ENCODE results near the gene XAGE3. TPM values are rescaled to one million over a fixed set of nuclear protein-coding genes. Genes with fewer than 3 reads are reported as not detected.
"Not testable (repeated sequence)": the region's sequence is repeated elsewhere in the genome, so short reads cannot be mapped to it uniquely, and the experiment has no call there.

XAGE3 gene
- total RNA-seq, 1 experiment from 2014 or later, result 3.9 TPM

GRCh38 chrX:52875436-52875835 lies 7.6 kb upstream of the XAGE3 start:
- H3K36me3 ChIP-seq (ENCODE audit: control insufficient read depth, insufficient read depth, low read length); CTCF ChIA-PET; intact Hi-C loops (cut with micrococcal nuclease; ENCODE audit: unreplicated experiment); POLR2A ChIA-PET; H3K36me3 Mint-ChIP-seq (ENCODE audit: insufficient read depth, unreplicated experiment); BruUV-seq (replicated peaks); H3K9me3 Mint-ChIP-seq (ENCODE audit: unreplicated experiment); H3K27me3 ChIP-seq (replicated peaks; ENCODE audit: control insufficient read depth, insufficient read depth, low read length); H3K4me3 ChIP-seq (ENCODE audit: low read depth, low read length); H3K4me1 Mint-ChIP-seq (ENCODE audit: low read depth, unreplicated experiment); H3K4me1 ChIP-seq; H3K27me3 Mint-ChIP-seq (ENCODE audit: insufficient read depth, unreplicated experiment); H3K9me3 ChIP-seq; H3K4me3 Mint-ChIP-seq (ENCODE audit: unreplicated experiment): not testable (repeated sequence)
- DNase-seq, result peak in 1 of 2 experiments; percentile 39
- H3K27ac Mint-ChIP-seq (ENCODE audit: unreplicated experiment), result peak overlapping the region; percentile 79

- H3K4me3 ChIP-seq (ENCODE audit: low read depth, low read length), result no peak overlapping the region
- no peaks in the 10 kb centered on the region for H3K9me3 ChIP-seq
- no peak overlapping the region for H3K4me3 Mint-ChIP-seq (ENCODE audit: unreplicated experiment)
- H3K27me3 Mint-ChIP-seq (ENCODE audit: insufficient read depth, unreplicated experiment), result no peaks in the 10 kb centered on the region
- no peaks in the 10 kb centered on the region for H3K9me3 Mint-ChIP-seq (ENCODE audit: unreplicated experiment)
- H3K4me1 ChIP-seq, result peaks cover 4% of the 10 kb centered on the region; the same call in 1 of the 2 replicates
- no peak overlapping the region for H3K27ac Mint-ChIP-seq (ENCODE audit: unreplicated experiment)
- intact Hi-C loops (cut with micrococcal nuclease; ENCODE audit: unreplicated experiment), result no loop called here
- CTCF ChIA-PET, result no interaction called here
- no peaks in the 10 kb centered on the region for H3K27me3 ChIP-seq (replicated peaks; ENCODE audit: control insufficient read depth, insufficient read depth, low read length)
- DNase-seq, result no peak
- no peaks in the 10 kb centered on the region for H3K36me3 Mint-ChIP-seq (ENCODE audit: insufficient read depth, unreplicated experiment)
- H3K4me1 Mint-ChIP-seq (ENCODE audit: low read depth, unreplicated experiment), result no peaks in the 10 kb centered on the region
- POLR2A ChIA-PET, result no interaction called here
- BruUV-seq (replicated peaks), result no TSS peak
- TF ChIP-seq, protein P1, sequence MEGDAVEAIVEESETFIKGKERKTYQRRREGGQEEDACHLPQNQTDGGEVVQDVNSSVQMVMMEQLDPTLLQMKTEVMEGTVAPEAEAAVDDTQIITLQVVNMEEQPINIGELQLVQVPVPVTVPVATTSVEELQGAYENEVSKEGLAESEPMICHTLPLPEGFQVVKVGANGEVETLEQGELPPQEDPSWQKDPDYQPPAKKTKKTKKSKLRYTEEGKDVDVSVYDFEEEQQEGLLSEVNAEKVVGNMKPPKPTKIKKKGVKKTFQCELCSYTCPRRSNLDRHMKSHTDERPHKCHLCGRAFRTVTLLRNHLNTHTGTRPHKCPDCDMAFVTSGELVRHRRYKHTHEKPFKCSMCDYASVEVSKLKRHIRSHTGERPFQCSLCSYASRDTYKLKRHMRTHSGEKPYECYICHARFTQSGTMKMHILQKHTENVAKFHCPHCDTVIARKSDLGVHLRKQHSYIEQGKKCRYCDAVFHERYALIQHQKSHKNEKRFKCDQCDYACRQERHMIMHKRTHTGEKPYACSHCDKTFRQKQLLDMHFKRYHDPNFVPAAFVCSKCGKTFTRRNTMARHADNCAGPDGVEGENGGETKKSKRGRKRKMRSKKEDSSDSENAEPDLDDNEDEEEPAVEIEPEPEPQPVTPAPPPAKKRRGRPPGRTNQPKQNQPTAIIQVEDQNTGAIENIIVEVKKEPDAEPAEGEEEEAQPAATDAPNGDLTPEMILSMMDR (IDR thresholded peaks at IDR 0.05; ENCODE audit: insufficient read depth in 1 of 2, low read depth in 1 of 2, low read length in 1 of 2, severe bottlenecking in 1 of 2, unreplicated experiment in 1 of 2), result no peak
- no peaks in the 10 kb centered on the region for H3K36me3 ChIP-seq (ENCODE audit: control insufficient read depth, insufficient read depth, low read length)
Observed at GRCh38 chrX:52874661-52875060, 6.8 kb upstream of the XAGE3 start.

- H3K9me3 ChIP-seq; DNase-seq; H3K36me3 ChIP-seq (ENCODE audit: control insufficient read depth, insufficient read depth, low read length); CTCF ChIA-PET; H3K4me1 Mint-ChIP-seq (ENCODE audit: low read depth, unreplicated experiment); H3K4me3 Mint-ChIP-seq (ENCODE audit: unreplicated experiment); H3K27me3 Mint-ChIP-seq (ENCODE audit: insufficient read depth, unreplicated experiment); H3K27ac Mint-ChIP-seq (ENCODE audit: unreplicated experiment); H3K9me3 Mint-ChIP-seq (ENCODE audit: unreplicated experiment); H3K4me1 ChIP-seq; H3K4me3 ChIP-seq (ENCODE audit: low read depth, low read length); BruUV-seq (replicated peaks); POLR2A ChIA-PET; H3K27me3 ChIP-seq (replicated peaks; ENCODE audit: control insufficient read depth, insufficient read depth, low read length); H3K36me3 Mint-ChIP-seq (ENCODE audit: insufficient read depth, unreplicated experiment); intact Hi-C loops (cut with micrococcal nuclease; ENCODE audit: unreplicated experiment): not testable (repeated sequence)
Observed at GRCh38 chrX:52873825-52874224, 5.9 kb upstream of the XAGE3 start.

- no peaks in the 10 kb centered on the region for H3K9me3 Mint-ChIP-seq (ENCODE audit: unreplicated experiment)
- H3K4me3 Mint-ChIP-seq (ENCODE audit: unreplicated experiment), result no peak overlapping the region
- ChIA-PET POLR2A (no interaction called here), CTCF (no interaction called here)
- DNase-seq, result no peak
- no TSS peak for BruUV-seq (replicated peaks)
- TF ChIP-seq, protein P1 (IDR thresholded peaks at IDR 0.05; ENCODE audit: insufficient read depth in 1 of 2, low read depth in 1 of 2, low read length in 1 of 2, severe bottlenecking in 1 of 2, unreplicated experiment in 1 of 2), result no peak
- no peaks in the 10 kb centered on the region for H3K36me3 Mint-ChIP-seq (ENCODE audit: insufficient read depth, unreplicated experiment)
- H3K4me1 Mint-ChIP-seq (ENCODE audit: low read depth, unreplicated experiment), result no peaks in the 10 kb centered on the region
- Histone ChIP-seq H3K4me1 (no peaks in the 10 kb centered on the region), H3K36me3 (ENCODE audit: control insufficient read depth, insufficient read depth, low read length) (no peaks in the 10 kb centered on the region), H3K27me3 (replicated peaks; ENCODE audit: control insufficient read depth, insufficient read depth, low read length) (no peaks in the 10 kb centered on the region), H3K9me3 (no peaks in the 10 kb centered on the region), H3K4me3 (ENCODE audit: low read depth, low read length) (no peak overlapping the region)
- no peaks in the 10 kb centered on the region for H3K27me3 Mint-ChIP-seq (ENCODE audit: insufficient read depth, unreplicated experiment)
- no peak overlapping the region for H3K27ac Mint-ChIP-seq (ENCODE audit: unreplicated experiment)
- intact Hi-C loops (cut with micrococcal nuclease; ENCODE audit: unreplicated experiment), result no loop called here
Observed at GRCh38 chrX:52870046-52870445, 2.2 kb upstream of the XAGE3 start.
